Progenitor cell of endocrine pancreas (in vitro differentiated cells): ENCODE results near the gene SUPT20HL1. TPM values are rescaled to one million over a fixed set of nuclear protein-coding genes. Genes with fewer than 3 reads are reported as not detected.

ENCODE experiments used
- DNase-seq: peaks from one replicate; pipeline ENCODE4 v3.0.0; 2021; ENCODE audit warnings: low spot score; ENCODE audit not compliant: unreplicated experiment
- H3K27ac Mint-ChIP-seq: 2 replicates; pipeline ENCODE4 v1.8.0; 2021; ENCODE audit warnings: mild to moderate bottlenecking, moderate library complexity, mixed read lengths
- H3K27me3 Mint-ChIP-seq: 2 replicates; pipeline ENCODE4 v1.8.0; 2021; ENCODE audit warnings: mixed read lengths
- H3K36me3 Mint-ChIP-seq: 2 replicates; pipeline ENCODE4 v1.8.0; 2022; ENCODE audit warnings: mixed read lengths; ENCODE audit not compliant: insufficient read depth
- H3K4me1 Mint-ChIP-seq: 2 replicates; pipeline ENCODE4 v1.8.0; 2021; ENCODE audit warnings: low read depth, mixed read lengths
- H3K4me3 Mint-ChIP-seq: 2 replicates; pipeline ENCODE4 v1.8.0; 2021; ENCODE audit warnings: low read depth, mild to moderate bottlenecking, moderate library complexity, mixed read lengths
- H3K9me3 Mint-ChIP-seq: 2 replicates; pipeline ENCODE4 v1.8.0; 2021; ENCODE audit warnings: low read depth, mixed read lengths
- CTCF ChIP-seq: fragments of 200-600 bp; sonication (generic); IDR thresholded peaks from one replicate; pipeline ENCODE4 v1.5.0; 2021; ENCODE audit warnings: antibody characterized with exemption, mild to moderate bottlenecking; ENCODE audit not compliant: unreplicated experiment
- total RNA-seq: library from RNA; stranded (reverse); gene quantifications from 2 replicates; pipeline ENCODE4 v1.2.1, GENCODE V29; 2021

Gene SUPT20HL1
- total RNA-seq, 1 donor from 2014 or later: not detected

- H3K36me3 Mint-ChIP-seq: no peaks in the 10 kb centered on the region
- H3K4me3 Mint-ChIP-seq: no peak overlapping the region
- no peak for DNase-seq
- TF ChIP-seq CTCF: no peak
- no peak overlapping the region for H3K27ac Mint-ChIP-seq
- H3K4me1 Mint-ChIP-seq: peaks cover 4% of the 10 kb centered on the region
- no peaks in the 10 kb centered on the region for H3K27me3 Mint-ChIP-seq
- H3K9me3 Mint-ChIP-seq: no peaks in the 10 kb centered on the region
These were observed 42.9 kb upstream of the SUPT20HL1 start for GRCh38 chrX:24317567-24317966.

GRCh38 chrX:24321741-24322395 lies 38.6 kb upstream of the SUPT20HL1 start:
- H3K4me3 Mint-ChIP-seq: no peak overlapping the region
- no peak overlapping the region for H3K27ac Mint-ChIP-seq
- no peaks in the 10 kb centered on the region for H3K36me3 Mint-ChIP-seq
- no peaks in the 10 kb centered on the region for H3K27me3 Mint-ChIP-seq
- DNase-seq: no peak
- no peak for TF ChIP-seq CTCF
- H3K4me1 Mint-ChIP-seq: peaks cover 4% of the 10 kb centered on the region
- no peaks in the 10 kb centered on the region for H3K9me3 Mint-ChIP-seq

GRCh38 chrX:24325231-24325630 lies 35.2 kb upstream of the SUPT20HL1 start:
- Mint-ChIP-seq H3K36me3 (no peaks in the 10 kb centered on the region), H3K4me1 (no peaks in the 10 kb centered on the region), H3K9me3 (no peaks in the 10 kb centered on the region), H3K4me3 (no peak overlapping the region), H3K27ac (no peak overlapping the region), H3K27me3 (no peaks in the 10 kb centered on the region)
- DNase-seq: no peak
- no peak for TF ChIP-seq CTCF

GRCh38 chrX:24332878-24333277 lies 27.6 kb upstream of the SUPT20HL1 start:
- no peak for TF ChIP-seq CTCF
- no peaks in the 10 kb centered on the region for H3K27me3 Mint-ChIP-seq
- H3K27ac Mint-ChIP-seq: no peak overlapping the region
- H3K4me1 Mint-ChIP-seq: no peaks in the 10 kb centered on the region
- no peak overlapping the region for H3K4me3 Mint-ChIP-seq
- H3K36me3 Mint-ChIP-seq: no peaks in the 10 kb centered on the region
- DNase-seq: no peak
- H3K9me3 Mint-ChIP-seq: peaks cover 2% of the 10 kb centered on the region

- DNase-seq: no peak
- TF ChIP-seq CTCF: no peak
- no peaks in the 10 kb centered on the region for H3K27me3 Mint-ChIP-seq
- H3K27ac Mint-ChIP-seq: no peak overlapping the region
- H3K36me3 Mint-ChIP-seq: no peaks in the 10 kb centered on the region
- H3K9me3 Mint-ChIP-seq: peaks cover 2% of the 10 kb centered on the region
- H3K4me3 Mint-ChIP-seq: no peak overlapping the region
- no peaks in the 10 kb centered on the region for H3K4me1 Mint-ChIP-seq
These were observed 27.1 kb upstream of the SUPT20HL1 start for GRCh38 chrX:24333371-24333770.
